Fibroblast of skin of scalp (primary cell): ENCODE measurements around the gene NID2.

ENCODE experiments used
- DNase-seq: peaks from one replicate; pipeline ENCODE4 v3.0.0-alpha.2; 2013

The NID2 gene

DNA sequence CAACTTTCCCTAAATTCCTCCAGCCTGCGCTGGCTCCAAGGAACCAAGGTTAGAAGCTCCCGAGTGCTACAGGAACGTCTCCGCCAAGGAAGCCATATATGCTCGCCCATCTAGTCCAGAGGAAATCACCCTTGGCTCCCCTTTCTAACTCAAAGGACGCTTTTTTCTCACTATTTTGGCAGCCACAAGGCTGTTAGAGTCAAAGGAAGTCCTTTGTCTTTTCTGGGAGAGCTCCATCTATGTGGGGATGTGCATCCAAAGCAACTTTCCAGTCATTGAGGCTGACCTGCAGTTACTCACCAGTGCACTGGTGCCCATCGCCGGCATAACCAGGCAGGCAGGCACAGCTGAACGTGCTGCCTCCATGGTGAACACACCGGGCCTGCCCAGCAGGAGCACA, 42.0 kb downstream of the NID2 start:
- DNase-seq, result no peak

DNA sequence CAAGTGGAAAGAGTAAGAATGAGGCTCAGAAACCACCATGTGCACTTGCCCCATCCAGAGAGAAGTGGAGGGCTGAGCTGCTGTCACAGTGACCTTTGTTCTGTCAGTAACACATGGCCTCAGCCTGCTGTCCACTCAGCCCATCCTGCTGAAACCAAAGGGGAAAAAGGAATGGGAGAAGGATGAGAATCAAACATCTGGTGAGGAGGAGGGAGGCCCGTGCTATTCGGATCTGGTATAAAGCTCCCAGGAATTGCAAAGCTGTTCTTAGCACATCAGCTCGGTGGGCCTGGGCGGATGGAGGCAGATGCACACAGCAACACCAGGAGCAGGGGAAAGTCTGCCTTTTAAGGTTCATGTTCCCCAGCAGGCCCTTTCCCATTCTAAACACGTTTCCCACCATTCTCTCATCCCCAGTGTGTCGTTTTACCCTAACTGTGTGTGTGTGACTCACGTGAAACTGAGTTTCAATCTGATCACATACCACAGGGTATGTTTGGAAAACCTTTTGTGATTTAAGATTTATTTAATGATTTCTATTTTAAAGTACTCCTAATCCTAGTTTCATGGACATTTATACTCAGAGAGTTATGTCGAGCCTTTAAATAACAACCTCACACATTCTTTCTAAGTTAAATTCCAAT, 42.7 kb downstream of the NID2 start:
- DNase-seq, result peak; percentile 26

DNA sequence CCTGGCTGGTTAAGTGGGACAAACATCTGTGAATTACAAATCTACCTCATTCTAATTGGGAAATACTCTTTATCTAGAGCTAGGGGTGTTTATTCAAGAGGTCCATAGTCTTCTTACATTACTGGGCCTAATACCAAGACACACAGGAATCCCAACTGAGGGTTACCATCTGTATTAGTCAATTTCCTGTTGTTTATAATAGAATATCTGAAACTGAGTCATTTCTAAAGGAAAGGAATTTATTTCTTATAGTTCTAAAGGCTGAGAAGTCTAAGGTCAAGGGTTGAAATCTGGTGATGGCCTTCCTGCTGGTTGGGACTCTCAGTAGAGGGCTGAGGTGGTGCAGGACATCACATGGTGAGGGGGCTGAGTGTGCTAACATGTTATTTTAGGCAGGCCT, 43.5 kb downstream of the NID2 start:
- peak; percentile 92 for DNase-seq

DNA sequence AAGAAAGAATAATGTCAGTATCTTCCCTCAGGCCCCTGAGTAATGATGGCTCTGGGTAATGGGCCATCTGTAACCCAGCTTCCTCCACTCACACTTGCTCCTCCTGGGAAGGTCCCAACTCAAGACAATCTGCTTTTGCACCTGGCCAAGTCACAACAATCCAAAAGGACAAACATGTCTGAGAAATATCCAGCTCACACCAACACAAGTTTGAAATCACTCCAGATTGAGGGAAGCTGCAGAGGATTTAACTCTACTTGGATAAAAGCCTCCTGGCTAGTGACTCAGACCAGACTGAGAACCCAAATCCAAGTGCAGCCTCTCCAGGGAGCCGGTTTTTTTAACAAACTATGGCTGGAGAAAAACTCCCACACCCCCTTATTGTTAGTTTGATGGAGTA, 45.3 kb downstream of the NID2 start:
- peak; percentile 86 for DNase-seq

DNA sequence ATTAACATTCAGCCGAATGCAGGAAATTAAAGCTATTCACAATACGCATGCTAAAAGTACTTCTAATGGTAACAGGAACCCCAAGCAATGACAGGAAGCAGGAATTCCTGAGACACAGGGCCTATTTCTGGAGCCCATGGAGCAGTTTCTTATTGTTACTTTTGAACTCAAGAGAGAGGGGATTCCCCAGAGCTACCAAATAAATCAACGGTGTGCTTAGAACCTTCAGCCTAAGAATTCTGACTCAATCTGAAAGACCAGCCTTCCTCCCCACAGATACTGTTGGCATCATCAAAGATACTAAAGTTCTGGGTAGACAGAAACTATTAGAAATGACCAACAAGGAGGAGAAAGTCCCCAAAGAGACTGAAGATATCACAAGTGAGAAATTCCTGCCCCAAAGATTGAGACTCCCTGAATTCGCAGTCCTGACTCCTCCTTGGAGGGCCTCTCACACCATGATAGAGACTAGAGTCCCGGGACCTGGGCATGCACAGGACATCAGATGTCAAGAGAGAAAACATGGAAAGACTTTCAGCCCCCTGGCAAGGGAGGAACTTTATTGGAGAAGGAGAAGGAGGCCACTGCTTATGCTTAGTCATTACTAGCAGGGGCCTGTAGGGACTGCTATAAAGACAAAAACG, 46.8 kb downstream of the NID2 start:
- DNase-seq, result no peak

DNA sequence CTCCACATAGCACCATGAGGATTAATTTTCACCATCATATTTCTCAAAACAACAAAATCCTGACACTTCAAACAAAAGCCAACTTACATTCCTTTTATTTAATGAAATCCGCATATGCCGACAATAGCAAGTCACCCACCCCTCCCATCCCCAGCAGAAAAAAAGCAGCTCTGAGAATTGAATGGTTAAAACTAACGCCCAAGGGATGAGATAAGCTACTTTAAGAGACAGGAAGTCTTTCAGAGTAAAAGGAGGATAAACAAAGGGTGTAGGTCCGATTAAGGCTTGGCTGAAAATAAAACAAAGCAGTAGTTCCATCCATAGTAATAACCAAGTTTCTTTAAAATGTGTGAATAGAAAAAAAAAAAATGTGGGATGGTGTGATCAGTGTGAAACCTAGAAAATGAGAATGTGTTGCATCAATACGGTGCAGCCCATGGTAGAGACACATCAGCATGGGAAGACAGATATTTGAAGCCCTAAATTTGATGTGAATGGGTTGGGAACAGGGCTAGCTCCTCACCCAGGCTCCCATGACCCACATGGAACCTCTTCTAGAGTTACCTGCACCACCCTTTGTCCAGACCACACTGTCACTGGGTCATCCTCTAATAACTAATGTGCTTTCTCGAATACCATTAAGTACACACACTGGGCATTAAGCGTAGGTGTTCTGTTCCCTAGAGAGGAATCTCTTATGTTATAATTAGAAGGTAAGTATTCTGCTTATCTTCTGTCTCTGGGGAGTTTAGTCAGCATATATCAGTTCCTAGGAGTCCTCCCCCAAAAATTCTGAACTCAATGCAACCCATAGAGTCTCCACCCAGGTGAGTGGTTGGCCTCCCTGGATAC, 47.8 kb downstream of the NID2 start:
- peak; percentile 43 for DNase-seq

DNA sequence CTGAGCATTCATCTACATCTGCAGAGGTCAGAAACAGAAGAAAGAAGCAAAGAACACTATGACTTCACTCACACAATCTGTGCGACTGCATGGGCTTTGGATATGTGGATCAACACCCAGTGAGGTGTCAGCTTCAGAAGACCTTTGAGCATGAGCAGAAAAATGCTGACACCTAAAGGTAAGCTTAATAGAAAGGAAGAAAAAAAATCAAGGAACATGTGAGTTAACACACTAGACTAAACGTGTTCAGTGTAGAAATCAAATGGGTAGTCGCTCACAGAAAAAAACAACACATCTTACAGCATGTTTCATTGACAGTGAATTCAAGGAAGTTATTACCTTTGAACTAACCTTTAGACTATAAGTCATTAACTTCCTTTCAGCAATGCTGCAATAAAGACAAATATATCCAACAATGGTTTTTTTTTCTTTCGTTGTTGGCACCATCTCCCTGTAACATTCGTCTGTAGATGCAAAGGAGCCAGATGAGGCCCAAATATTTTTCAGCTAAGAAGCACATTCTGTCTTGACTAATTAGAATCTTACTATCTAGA, 48.6 kb downstream of the NID2 start:
- DNase-seq, result no peak

DNA sequence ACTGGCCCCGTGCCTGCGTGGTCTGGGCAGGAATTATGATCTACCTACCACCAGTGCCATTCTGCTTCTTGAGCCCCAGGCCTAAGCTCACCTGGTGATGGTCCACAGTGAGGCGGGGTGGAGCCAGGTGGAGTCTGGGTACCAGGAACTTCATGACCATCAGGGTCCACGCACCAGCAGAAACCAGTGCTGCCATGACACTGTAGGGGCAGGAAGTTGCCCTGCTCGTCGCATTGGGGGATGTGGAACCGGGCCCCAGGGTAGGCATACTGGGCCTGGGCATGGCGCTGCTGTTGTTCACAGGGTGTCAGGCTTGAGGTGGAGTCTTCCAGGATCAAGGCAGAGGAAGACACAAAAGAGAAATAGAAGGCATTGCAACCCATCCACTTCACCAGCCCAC, 49.9 kb downstream of the NID2 start:
- DNase-seq, result no peak

DNA sequence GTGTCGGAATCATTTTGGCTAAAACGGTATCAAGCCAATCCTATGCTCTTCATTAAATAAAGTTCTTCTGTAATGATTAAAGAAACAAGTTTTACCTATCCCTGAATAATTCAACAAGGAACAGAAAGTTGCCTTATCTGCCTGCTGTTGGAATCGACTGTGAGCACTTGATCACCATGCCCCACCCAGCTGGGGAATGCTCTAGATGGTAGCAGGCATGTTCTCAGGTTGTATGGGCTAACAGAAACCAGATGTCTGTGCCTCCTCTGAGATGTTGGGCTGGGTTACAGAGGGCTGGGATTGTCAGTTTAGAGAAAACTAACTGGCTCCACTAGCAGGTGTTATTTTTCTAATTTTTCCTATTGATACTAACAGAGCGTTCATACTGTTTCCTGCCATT, 50.6 kb downstream of the NID2 start:
- DNase-seq, result no peak

DNA sequence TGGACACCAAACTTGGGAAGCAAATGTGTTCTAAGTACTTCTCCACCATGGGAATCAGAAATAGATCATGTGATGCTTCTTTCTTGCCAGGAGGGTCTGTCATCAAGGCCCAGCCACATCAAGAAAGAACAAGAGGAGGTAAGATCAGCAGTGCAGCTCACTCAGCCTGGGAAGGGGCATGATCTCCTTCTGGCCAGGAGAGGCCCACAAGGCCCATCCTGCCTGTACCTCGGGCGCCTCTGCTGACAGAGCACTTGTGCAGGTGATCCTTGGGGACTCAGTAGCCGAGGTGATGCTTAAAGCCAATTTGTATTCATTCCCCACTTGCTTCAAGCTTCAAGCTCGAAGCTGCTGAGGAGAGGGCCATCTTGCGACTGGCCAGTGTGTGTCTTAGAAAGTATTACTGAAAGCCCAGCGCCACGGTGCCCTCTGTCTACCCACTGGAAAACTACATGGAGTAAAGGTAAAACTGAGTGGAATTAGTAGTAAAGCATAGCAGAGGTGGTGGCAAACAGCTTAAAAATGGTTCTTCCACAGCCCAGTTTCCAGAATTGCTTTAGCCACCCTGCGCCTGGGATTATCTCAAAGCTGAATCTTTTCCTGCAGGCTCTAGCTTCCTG, 53.3 kb downstream of the NID2 start:
- DNase-seq, result no peak

DNA sequence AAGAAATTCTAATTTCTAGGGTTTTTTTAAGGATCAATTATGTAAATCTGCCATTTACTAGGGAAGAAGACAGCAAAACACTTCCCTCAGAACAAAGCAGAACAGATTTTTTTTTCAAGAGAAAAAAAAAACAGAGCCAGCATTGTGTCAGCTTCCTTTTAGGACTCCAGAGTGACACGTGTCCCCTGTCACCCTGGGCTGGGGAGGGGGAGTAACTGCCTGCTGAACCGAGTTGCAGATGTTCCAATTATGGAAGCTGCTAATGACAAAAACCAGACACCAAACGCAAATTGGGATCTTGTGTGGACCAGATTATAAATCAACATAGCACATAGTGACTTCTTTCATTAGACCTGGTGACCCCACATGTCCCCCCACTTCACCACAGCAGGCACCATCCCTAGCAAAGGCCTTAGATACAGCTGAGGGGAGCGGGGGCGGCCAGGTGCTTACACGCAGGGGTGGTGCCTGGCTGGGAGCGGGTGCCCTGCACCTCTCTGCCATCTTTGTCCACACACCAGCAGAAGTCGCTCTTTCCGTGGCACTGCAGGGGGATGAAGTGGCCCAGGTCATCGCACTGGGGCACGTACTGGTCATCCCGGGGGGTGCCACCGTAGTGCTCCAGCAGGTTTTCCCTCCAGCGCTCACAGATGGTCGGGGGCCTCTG, 54.1 kb downstream of the NID2 start:
- no peak for DNase-seq

DNA sequence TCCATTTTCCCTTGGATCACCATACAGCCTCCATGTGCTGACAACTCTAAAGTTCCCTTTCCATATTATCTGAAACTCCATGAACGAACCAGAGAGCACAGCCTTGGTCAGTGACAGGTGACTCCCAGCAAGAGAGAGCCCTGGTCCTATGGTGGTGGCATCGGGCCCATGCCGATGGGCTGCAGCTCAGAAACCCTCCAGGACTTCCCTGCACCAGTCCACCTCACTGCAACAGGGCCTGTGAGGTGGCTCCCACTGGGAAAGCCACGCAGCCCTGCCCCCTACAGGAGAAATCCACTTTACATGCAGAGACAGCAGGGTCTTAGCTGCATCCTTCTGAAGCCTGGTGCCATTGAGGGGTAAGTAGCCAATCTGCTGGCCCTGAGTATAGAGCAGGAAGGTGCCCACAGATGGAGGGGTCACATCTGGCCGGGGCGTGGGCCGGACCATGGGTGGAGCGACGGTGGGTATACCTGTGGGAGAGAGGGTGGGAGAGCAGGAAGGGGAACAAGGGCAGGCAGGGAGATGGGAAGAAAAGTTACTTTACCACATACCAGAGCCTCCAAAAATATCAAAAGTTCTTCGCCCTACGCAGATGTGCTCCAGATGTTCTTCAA, 54.8 kb downstream of the NID2 start:
- no peak for DNase-seq

DNA sequence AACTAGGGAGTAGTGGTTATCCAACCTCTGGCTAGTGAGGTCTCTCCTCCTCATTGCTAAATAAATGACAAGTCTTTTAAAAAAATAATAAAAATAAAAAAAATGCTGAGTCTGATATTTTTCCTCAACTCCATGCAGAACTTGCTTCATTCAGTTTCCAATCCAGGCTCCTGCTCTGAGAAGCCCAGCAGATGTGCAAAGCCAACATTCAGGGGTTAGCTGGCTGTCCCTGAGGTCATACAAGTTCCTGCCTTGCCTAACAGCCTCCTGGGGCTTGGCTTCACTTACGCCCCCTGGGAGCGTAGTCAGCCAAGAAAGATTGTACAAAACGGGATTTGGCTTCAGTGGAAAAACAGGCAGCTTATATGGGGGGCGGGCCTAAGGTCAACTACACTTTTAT, 56.2 kb downstream of the NID2 start:
- peak; percentile 61 for DNase-seq

DNA sequence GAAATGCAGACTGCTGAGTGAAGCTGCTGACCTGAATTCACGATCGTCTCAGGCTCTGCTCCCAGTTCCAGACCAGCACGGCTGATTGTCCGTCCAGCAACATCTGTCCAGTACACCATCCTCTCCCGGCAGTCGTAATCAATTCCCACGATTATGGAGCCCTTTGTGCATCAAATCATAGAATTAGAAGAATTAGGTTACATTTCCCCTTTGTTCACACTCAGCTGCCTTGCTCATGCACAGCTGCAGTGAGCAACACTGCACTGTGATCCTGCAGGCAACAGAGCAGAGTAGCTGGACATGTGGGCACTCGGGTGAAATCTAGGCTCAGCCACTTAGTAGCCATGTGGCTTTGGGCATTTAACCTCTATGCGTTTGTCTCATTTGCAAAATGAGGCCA, 57.3 kb downstream of the NID2 start:
- DNase-seq, result no peak

DNA sequence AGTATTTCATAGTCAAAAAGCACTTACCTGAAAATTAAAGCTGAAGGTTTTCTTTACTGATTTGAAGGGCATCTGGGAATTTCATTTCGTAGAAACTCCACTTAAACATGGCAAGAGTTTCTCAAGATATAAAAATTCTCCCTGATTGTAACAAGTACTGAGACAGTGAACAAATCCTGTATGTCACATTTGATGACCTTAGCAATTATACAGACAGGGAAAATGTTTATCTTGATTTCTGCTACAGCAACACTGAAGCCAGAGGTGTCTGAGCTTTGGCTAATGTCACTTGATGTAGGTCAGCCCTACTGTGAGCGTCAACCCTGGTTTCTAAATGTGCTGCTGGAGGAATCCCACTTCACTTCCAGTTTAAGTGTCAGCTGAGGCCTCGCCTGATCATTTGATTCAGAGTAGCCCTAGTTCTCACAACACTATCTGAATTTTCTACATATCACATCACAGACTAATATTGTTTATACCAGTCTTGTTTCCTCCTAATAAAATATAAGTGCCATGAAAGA, 58.6 kb downstream of the NID2 start:
- no peak for DNase-seq

DNA sequence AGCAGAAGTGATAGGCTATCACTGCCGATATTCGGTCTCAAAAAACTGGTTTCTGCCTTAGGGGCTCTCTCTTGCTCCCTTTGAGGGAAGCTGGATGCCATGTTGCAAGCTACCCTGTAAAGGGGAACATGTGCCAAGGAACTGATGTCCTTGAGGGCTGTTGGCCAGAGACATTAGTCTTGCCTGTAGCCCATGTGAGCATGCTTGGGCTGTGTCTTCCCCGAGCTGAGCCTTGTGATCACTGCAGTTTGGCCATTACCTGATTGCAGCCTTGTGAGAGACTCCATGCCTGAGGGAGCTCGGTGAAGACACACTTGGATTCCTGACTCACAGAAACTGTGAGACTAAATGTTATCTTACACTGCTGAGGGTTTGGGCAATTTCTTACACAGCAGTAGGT, 60.7 kb downstream of the NID2 start:
- DNase-seq, result no peak

DNA sequence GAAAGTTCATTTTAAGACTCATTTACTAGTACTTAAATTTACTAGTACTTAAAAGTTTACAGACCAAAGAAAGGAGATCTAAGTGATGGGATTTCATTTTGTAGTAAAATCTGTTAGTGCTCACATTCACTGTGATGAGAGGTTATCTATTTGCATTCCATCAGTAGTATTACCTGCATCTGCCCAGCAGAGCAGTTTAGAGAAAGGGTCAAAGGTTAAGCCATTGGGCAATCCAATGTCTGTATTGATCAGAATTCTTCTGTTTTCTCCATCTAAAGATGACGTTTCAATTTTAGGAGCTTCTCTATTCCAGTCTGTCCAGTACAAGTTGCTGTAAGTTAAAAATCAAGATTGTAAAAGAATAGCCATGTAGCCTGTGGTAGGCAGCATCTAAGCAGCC, 61.2 kb downstream of the NID2 start:
- no peak for DNase-seq

DNA sequence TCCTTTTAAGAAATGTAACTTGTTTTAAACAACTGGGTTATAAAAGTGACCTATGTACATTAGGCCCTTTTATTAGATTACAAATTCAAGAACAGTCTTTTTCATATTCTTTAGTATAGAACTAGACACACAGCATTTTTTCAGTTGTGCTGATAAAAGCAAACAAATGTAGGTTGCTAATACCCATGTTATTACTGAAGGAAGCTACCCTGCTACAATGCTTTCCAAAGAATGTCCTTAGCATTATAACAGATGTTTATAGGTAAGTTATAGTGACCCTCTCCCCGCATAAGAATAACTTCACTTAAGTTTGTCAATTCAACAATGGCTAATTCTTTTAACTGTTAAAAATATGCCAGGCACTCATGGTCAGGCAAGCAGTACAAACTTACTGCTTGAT, 61.6 kb downstream of the NID2 start:
- DNase-seq, result no peak

DNA sequence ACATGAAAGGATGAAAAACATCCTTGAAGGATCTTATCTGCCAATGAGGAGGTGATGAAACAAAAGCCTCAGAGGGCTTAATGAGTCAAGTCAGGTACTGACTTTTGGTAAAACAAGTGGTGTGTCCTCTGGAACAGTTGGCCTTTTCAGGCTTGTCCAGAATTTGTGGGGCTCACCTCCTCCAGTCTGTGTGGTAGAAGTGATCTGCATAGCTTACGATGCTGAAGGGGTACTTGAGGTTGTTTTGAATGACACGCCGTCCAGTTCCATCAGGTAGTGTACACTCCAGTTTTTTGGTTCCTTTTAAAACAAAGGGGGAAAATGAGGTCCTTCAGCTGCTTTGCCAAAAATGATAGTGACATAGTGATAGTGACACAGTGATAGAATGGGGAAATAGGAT, 62.5 kb downstream of the NID2 start:
- DNase-seq, result no peak

DNA sequence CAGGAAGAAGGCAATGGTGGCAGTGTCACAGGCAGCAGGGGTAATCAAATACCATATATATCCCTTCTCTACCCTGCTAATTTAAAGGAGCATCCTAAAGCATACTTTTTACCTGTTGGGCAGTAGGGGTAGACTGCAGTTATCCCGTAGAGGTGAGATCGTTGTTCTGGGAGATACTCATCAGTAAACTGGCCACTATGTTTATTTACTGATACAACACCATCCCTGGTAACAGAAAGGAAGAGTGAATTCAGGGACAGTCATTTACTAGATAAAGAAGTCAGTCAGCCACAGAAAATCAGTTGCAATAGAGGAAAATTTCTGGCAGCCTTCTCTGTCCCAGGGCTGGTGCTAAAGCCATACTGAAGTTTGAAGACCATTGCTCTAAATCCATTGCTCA, 63.2 kb downstream of the NID2 start:
- DNase-seq, result no peak

DNA sequence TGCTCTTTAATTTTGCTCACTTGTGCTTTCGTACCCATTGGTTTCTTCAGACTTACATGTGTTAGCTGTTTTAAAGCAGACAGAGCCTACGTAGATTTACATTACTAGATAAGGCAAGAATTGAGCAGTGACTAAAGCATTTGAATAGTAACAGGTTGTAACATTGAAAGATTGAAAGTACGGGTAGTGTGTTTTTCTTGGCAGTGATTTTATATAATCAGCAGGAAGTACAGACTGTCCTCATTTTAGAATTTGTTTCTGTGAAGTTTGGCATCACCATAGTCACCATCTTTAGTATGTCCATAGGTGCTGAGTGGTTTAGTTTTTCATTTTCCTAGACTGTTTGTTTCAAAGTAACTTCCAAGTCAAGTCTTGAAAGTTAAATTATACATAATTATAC, 65.5 kb downstream of the NID2 start:
- no peak for DNase-seq

DNA sequence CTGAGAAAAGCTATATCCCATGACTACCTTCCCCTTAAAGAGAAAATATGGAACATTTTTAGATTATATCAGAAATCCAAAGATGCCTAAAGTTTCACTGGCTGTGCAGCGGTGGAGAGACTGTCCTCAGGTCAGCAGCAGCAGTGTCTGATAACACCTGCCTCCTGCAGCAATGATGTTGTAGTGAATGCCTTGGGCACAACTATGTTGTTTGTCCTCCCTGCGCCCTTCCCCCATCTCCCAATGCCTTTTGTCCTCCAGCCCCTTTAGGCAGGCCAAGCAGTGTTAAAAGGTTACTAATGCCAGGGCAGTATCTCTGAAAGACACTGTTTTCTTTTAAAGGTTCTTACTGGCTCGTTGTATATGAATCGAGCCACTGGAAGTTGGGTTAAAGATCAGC, 66.3 kb downstream of the NID2 start:
- no peak for DNase-seq
